HG03439 (cell line): Measurements from ENCODE around the gene USP15.
"Not testable (repeated sequence)": the region's sequence is repeated elsewhere in the genome, so short reads cannot be mapped to it uniquely, and the experiment has no call there.

Experiments
- ATAC-seq: cut with Tn5 transposase; IDR thresholded peaks from one replicate; pipeline ENCODE4 v1.9.1; 2021; ENCODE audit warnings: mild to moderate bottlenecking, moderate library complexity; ENCODE audit not compliant: unreplicated experiment

USP15 gene

GRCh38 chr12:62365846-62366245 lies 105.6 kb downstream of the USP15 start:
- ATAC-seq: not testable (repeated sequence)

DNA sequence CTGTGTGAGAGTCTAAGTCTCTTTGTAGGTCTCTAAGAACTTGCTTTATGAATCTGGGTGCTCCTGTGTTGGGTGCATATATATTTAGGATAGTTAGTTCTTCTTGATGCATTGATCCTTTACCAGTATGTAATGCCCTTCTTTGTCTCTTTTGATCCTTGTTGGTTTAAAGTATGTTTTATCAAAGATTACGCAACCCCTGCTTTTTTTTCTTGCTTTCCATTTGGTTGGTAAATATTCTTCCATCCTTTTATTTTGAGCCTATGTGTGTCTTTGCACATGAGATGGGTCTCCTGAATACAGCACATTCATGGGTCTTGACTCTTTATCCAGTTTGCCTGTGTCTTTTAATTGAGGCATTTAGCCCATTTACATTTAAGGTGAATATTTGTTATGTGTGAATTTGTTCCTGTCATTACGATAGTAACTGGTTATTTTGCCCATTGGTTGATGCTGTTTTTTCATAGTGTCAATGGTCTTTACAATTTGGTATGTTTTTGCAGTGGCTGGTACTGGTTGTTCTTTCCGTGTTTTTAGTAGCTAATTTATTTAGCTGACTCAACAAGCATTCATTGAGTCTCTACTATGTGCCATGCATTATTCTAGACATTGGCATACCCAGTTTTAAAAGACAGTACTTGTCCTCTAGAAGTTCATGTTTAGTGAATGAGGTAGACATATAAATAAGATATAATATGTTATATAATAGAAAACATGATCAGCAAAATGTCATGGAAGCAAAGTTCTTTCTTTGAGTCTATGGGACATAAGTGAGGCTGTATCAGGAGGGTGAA lies 108.4 kb downstream of the USP15 start:
- ATAC-seq: not testable (repeated sequence)

DNA sequence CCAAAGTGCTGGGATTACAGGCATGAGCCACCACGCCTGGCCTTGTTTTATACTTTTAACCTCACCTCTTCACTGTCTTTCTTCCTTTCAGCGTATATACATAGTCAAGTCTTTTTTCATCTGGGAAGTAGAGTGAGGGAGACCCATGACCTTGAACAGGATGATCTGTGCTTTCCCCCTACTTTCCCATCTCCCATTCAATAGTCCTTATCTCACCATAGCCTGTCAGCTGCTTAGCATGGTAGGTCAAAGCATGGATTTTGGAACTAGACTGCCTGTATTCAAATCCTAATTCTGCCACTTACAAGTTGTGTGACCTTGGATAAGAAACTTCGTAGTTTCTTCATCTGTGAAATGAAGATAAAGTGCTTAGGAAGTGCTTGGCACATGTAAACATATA lies 110.0 kb downstream of the USP15 start:
- ATAC-seq: no peak

DNA sequence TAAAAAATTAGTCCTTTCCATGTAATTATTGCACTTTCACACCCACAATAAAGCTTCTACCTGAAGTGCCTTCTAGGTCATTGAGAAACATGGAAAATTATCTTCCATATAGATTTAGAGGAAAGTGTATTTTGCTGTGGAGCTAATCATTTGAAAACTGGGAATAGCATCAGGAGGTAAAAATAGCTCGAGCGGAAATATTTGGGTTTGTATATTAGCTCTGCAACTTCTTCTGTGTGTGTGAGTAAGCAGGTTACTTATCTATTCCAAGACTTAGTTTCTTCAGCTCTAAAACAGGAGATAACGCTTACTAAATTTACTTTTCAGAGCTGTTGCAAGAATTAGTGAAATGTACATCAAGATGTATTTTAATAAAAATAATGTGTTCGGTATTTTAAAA lies 111.5 kb downstream of the USP15 start:
- no peak for ATAC-seq

DNA sequence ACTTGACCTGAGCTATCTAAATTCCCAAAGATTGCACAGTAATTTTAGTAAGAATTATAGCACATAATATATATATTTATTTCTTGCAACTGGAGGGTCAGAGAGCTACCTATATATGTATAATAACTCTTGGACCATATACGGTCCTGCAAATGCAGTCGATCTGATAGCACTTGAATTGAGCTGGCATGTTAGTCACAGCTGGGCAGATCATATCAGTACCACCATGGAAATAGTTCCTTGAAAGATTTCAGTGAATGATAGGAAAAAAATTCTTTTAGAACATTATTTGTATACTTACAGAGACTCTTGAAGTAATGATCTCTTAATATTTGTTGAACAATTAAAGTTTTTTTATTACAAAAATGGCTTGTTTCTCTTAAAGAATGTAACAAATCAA lies 111.9 kb downstream of the USP15 start:
- no peak for ATAC-seq

DNA sequence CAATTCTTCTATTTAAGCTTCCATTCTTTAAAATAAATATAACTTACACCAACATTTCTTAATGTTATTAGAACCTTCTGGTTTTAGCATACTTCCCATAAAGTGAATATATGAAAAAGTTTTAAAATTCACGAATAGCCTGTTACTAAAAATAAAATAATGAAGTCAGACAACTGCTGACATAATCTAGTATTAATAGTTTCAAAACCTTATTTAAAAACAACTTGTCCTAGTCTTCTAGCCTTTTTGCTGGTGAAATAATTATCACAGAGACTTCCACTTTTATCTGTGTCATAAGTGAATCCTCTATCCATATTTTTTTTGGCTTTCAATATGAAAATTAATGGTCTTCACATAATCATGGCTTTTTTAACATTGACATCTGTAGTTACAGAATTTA lies 112.6 kb downstream of the USP15 start:
- no peak for ATAC-seq

DNA sequence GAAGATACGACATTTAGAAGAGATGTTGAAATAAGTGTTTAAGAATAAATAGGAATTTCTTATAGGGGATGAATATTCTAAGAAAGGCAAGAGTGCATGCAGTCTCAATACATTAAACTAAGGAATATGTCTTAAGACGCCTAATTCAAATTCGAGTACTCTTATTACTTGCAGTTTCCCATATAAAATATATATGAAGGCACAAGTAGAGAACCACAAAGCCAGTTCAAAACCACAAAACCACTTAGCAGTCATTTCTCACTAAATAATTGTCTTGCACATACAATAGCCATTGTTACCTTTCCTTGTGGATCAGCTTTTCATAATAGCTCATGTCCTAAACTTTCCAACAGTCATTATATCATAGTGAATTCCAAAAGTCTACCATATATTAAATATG lies 115.4 kb downstream of the USP15 start:
- no peak for ATAC-seq

- ATAC-seq: no peak
Measured at GRCh38 chr12:62379026-62379722, 119.0 kb downstream of the USP15 start.

- no peak for ATAC-seq
Measured at GRCh38 chr12:62379723-62380045, 119.5 kb downstream of the USP15 start.

- no peak for ATAC-seq
Measured at GRCh38 chr12:62382526-62382925, 122.3 kb downstream of the USP15 start.

- no peak for ATAC-seq
Measured at GRCh38 chr12:62396750-62397149, 136.5 kb downstream of the USP15 start.

DNA sequence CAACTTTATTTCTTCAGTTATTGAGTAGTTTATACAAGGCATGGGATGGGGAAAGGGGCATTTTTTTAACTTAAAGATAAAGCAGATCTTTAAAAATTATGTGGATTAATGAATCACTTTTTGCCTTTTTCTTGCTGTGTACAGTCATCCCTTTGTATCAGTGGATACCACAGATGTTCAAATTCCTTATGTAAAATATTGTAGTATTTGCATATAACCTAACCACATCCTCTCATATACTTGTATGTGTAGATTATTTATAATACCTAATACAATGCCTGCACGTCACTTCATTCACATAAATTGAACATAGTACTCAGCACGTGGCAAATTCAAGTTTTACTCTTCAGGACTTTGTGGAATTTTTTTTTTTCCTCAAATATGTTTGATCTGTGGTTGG lies 139.9 kb downstream of the USP15 start:
- no peak for ATAC-seq

- ATAC-seq: no peak
Measured at GRCh38 chr12:62401631-62402030, 141.4 kb downstream of the USP15 start.

DNA sequence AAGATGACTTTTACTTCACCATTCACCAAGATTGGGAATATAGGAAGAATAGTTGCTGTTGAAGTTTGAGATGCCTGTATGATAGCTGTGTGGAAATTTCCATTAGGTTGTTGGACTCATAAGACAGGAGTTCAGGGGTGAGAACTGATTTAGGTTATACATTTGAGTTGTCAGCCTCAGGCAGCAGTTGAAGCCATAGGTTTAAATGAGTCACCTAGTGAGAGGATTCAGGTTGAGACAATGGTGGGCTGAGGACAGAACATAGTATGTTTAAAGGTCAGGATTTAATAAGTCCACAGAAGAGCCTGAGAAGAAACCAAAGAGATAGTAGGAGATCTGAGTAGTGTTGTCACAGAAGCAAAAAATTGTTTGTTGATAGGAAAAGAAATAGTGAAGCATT lies 142.8 kb downstream of the USP15 start:
- ATAC-seq: no peak

GRCh38 chr12:62407587-62407986 lies 147.4 kb downstream of the USP15 start:
- no peak for ATAC-seq

GRCh38 chr12:62409068-62409467 lies 148.9 kb downstream of the USP15 start:
- ATAC-seq: no peak

DNA sequence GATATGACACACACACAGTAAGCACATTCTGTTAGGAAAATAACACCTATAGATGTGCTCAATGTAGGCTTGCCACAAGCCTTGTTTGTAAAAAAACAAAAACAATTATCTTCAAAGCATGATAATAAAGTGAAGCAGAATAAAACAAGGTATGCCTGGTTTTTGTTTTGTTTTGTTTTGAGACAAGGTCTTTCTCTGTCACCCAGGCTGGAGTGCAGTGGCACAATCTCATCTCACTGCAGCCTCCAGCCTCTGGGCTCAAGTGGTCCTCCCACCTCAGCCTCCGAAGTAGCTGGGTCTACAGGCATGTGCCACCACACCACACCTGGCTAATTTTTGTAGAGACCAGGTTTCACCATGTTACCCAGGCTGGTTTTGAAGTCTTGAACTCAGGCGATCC lies 154.0 kb downstream of the USP15 start:
- ATAC-seq: no peak

GRCh38 chr12:62426089-62426488 lies 165.9 kb downstream of the USP15 start:
- ATAC-seq: no peak

DNA sequence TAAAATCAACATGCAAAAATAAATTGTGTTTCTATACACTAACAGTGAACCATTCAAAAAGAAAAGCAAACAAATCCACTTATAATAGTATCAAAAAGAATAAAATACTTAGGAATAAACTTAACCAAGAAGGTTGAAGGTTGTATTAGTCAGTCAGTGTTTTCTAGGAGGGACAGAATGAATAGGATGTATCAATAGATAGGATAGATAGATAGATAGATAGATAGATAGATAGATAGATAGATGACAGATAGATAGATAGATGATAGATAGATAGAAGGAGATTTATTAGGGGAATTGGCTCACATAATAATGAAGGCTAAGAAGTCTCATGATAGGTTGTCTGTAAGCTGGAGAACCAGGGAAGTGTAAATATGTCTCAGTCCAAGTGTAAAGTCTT lies 169.3 kb downstream of the USP15 start:
- no peak for ATAC-seq

DNA sequence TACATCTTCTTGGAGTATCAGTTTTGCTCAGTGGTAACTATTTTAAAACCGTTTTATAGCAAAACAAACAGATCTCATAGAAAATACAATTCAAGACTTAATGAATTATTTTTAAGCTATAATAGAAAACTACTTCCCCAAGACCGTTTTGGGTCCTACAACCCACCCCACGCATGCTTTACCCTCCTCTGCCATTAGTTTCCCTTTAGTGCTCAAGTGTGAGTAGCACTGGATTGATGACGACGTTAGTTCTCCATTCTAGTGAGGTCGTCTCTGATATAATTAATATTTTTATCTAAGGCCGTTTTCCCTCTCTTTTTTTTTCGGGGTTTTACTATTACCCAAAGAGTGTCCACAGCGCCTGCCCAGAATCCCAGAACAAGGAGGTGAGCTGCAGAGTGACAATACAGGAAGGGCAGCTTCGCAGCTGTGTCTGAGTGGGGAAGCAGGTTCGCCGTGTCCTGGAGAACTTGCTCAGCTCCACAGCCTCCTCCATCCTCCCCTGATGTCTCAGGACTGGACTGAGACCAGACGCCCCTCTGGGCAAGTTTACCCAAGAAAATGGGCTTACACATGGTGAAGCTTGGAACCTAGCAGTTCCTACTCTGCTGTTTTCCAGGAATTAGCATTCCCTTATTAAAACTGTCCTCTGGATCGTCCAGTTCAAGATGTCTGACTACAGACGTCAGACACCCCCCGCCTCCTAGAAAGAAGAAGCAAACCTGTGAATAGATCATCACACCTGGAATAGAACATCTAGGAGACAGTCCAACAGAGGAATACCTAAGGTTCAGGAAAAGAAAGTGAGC lies 174.5 kb downstream of the USP15 start:
- no peak for ATAC-seq

DNA sequence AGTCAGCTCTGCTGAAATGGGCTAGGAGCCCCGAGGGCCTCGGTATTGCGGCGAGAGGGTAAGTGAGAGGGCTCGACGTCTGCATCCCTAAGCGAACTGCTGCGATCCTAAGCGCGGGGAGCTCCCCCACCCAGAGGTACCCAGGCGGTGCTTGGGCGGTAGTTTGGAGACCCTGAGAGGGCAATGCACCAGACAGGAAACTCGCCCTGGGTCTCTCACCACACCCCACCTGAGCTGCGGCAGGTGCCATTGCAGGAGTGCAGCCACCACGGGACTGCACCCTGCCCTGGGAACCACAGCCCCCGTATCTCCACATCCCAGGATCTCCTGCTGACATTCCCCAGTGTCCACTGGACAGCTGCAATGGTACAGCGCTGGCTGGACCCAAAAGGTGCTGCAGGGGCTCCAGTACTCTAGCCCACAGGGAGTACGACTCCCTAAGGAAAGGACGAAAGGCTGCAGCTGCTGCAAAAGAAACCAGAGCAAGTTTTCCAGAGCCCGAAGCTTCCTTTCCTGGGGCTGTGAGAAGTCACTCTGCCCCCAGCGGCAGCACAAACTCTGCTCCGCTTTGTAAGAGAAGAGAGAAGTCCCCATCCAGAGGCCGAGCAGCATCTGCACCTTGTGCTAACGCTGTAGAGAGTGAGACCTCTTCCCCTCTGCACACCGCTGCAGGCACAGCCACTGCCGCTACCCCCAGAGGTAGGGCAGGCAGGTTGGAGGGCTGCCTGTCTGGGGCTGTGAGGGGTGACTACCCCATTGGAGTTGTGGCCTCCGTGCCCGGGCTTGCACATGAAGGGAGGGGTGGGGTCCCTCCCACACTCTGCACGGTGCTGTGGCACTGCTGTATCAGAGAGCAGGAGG lies 175.3 kb downstream of the USP15 start:
- ATAC-seq: peak; percentile 67
